ENCODE results near the gene RFC4.
A peak's percentile ranks its signal among the peaks of the same experiment; 100 is the strongest.

The RFC4 gene

DNA sequence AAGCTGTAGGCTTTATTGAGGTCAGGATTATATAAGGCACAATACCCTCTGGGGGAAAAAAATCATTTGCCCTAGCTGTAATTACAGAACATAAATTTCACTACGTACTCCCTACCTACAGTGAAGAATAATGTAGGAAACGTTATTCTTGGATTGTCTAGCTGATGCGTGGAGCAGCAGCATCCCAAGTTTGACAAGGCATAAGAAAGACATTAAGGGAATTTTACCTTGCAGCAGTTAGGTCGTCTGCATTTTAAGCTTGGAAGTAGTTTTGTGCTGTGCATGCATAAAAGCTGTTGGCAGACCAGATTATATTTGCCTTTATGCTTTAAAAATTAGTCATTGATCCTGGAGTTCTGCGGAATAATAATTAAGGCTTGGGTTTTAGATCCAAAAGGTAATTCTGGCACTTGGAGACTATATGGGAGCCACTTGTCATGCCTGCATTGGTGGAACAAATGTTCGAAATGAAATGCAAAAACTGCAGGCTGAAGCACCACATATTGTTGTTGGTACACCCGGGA, 20.7 kb downstream of the RFC4 start:
- peak; percentile 23 for DNase-seq

DNA sequence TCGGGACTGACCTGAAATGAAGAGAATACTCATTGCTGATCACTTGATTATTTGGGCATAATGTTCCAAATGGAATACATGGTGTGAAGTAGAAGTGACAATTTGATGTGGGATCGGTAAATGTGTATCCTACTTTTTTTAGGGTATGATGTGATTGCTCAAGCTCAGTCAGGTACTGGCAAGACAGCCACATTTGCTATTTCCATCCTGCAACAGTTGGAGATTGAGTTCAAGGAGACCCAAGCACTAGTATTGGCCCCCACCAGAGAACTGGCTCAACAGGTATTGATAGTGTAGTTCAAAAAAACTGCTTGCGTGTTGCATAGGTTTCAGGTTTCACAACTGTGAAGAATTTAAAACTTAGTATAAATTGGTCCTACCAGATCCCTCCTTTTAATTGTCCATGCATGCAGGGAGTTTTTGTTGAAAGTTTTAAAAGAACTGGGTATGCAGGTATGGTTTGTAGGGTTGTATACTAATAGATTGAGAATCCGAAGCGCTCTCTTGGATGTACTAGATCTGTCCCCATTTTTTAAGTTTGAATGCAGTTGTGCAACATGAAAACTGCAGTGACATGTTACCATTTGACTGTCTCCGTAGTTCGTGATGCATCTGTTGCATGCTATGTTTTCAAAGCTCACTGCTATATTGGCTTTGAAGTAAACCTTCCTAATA, 21.3 kb downstream of the RFC4 start:
- DNase-seq, result peak; percentile 46

DNA sequence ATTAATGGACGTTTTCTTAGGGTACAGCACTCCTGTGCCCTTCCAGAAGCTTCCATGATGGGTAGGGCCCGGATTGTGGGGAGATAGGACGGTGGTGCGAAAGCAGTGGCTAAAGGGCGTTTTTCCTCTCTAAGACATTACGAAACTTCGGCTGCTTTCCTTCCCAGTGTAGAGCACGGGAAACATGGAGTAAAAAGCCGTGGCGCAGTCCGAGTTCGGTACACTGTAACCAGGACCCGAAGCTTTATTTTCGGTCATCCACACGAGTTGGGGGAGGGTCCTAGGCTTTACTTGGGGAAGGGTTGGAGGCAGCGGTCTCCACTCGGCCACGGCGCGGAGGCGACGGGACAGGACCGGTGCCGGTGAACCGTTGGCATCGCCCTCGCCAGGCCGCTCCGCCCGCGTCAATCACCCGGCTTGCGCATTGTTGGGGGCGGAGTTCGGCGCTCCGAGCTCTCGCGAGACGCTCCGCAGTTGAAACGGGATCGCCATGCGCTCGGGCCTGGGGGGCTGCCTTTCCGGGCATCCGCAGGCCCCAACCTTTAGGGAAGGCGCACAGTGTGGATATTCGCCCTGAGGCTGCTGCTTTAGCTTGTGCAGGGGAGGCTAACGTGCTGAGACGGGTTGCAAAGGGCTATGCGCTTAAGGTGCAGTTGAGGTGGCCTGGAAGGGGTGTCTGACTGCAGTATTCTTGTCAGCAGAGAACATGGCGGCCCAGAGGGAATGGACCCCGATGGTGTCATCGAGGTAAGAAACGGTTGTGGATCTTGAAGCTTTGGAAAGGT, 22.4 kb downstream of the RFC4 start:
- DNase-seq, result peak; percentile 85

DNA sequence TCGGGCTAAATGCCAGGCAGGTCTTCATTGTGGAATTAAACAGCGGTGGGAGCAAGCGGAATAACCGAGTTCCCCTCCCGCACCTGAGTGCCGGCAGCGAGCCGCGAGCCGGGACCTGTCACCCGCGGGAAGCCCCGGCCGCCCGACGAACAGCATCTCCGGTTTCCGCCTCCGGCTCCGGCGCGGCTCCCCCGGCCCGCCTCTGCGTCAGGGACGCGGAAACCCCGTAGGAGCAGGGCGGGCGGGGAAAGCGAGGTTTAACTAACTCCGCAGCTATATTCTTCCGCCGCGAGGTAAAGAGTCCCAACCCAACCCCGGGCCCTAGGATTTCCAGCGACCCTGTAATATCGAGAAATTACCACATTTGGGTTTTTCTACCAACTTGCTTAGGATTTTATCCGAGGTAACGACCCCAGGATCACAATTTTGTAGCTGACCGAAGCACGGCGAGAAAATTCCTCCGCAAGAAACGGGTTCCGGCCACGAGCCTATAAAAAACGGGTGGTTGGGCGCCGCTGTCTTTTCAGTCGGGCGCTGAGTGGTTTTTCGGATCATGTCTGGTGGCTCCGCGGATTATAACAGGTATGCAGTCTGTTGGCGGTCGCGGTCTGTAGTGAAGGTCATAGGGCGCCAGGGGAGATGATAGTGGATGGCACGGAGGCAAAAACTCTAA, 23.1 kb downstream of the RFC4 start, which contains the start of gene EIF4A2:
Gene EIF4A2 (plus strand): TSS at position 520 of the 673 bp plus-strand sequence. CDS start 34 bp downstream, at position 554.
- peak; percentile 93 for DNase-seq

DNA sequence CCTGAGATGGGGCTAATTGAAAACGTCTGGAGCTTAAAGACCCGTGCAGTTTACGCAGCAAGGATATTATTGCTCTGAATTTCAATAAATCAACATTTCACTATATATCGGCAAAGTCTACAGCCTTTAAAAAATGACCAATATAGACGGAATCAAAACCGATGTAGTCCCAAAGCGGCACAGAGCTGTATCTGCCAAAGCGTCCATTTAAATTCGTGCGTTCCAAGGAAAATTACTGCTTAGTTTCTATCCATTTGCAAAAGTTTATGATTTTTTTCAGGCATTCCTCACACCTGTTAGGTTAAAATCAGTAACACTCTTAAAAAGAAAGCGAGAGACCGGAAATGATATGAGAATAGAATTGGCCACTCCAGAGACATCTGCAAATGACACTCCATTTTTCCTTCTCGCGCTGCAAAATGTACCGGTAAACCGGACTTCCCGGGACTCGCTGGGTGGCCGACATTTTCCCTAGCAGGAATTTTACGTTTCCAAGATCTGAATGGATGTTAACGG, 23.7 kb downstream of the RFC4 start:
- DNase-seq, result no peak

DNA sequence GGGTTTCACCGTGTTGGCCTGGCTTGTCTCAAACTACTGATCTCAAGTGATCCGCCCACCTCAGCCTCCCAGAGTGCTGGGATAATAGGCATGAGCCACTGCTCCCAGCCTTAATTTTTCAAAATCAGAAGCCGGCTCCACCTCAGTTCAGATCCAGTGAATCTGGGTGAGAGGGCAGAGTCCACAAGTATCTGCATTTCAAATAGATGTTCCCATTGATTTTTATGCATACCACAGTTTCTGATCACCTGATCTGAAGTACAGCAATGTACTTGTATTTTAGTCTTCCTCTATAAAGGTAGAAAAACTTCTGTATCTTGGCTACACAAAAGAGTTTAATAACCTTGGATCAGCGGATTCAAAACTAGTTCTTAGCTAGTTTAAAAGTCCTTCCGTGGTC, 27.1 kb downstream of the RFC4 start:
- DNase-seq, result no peak

DNA sequence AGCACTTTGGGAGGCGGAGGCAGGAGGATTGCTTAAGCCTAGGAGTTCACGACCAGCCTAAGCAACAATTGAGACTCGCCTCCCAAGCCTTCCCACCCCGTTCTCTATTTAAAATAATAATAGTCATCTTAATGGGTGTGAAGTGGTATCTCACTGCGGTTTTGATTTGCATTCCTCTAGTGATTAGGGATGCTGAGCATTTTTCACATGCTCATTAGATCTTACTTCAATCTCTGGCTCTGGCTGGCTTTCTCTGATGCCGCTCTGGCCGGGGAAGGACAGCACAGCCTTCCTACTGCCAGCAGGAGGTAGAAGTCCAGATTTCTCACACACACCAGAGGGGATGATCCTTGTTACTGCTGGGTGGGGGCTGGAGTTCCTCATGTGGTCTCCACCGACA, 30.3 kb downstream of the RFC4 start:
- no peak for DNase-seq

DNA sequence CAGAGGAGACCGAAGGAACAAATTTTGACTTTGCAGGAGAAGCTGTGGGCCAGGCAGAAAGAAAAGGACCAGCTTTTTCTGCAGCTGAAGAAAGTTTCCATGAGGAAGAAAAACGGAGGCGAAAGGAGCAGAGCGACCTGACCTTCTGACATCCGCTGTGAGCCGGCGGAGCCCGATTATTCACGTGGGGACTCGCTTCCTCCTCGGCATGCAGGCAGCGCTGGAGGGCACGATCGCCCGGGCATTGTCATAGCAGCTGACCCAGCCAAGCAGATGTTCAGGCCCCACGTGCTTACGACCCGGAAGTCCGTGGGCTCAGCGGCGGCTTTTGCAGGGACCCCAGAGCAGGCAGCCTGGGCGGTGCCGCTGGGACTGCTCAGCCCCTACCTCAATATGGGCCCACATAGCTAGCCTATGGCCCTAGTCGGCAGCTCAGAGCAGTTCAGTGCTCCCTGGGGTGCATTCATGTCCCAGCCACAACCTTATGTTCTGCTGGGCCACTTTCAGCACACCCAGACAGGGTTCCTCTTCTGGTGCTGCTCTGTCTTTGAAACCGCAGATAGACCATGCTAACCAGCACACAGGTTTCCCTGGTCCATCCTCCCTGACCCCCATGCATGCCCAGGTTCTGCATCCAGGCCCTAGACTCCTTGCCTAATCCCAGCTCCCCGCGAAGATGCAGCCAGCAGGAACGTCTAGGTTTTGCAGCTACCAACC, 33.4 kb downstream of the RFC4 start:
- DNase-seq, result peak; percentile 84

DNA sequence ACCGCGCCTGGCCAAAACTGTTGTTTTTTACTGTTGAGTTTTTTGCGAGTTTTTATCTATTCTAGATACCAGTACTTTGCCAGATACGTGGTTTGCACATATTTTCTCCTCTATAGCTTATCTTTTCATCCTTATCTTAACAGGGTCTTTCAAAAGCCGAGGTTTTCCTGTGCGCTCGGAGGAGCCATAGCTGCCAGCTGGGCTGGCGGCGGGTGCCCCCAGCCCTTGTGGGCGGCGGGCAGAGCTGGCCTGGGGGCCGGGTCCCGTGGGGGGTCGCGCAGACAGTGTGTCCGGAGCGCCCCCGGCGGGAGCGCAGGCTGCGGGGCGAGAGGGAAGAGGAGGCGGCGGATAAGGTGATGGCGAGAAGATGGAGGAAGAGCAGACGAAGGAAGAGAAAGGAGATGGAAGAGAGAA, 34.0 kb downstream of the RFC4 start:
- DNase-seq, result no peak

DNA sequence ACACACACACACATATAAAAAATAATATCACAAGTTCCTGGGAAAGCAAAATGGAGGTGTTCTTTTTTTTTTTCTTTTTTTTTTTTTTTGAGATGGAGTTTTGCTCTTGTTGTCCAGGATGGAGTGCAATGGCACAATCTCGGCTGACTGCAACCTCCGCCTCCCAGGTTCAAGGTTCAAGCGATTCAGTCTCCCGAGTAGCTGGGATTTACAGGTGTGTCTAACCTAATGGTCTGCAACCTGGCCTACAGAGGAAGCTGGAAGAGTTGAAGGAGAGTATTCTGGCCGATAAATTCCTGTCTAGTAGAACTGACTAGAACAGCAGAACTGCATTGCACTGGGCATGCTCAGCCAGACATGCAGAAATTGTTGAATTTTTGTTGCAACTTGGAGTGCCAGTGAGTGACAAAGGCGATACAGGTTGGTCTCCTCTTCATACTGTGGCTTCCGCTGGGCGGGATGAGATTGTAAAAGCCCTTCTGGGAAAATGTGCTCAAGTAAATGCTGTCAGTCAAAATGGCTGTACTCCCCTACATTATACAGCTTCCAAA, 45.3 kb downstream of the RFC4 start:
- no peak for DNase-seq

DNA sequence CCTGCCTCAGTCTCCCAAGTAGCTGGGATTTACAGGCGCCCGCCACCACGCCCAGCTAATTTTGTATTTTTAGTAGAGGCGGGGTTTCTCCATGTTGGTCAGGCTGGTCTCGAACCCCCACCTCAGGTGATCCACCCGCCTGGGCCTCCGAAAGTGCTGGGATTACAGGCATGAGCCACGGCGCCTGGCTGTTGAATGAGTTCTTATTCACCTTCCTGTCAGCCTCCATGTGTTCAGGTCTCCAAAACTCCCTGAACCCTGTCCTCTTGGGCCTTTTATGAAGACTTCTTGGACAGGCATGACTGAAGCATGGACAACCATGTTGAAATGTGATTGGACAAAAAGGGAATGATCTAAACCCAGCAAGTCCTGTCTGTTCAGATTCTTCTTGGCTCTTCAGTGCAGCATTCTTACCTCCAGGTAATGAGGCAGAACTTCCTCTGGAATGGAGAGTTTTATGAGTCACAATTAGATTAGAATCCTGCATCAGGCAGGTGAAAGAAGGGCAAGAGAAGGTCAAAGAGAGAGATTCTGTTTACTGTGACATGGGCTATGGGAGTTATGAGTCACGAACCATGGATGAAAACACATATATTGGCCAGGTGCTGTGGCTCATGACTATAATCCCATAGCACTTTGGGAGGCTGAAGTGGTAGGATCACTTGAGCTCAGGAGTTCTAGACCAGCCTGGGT, 46.0 kb downstream of the RFC4 start:
- DNase-seq, result no peak

DNA sequence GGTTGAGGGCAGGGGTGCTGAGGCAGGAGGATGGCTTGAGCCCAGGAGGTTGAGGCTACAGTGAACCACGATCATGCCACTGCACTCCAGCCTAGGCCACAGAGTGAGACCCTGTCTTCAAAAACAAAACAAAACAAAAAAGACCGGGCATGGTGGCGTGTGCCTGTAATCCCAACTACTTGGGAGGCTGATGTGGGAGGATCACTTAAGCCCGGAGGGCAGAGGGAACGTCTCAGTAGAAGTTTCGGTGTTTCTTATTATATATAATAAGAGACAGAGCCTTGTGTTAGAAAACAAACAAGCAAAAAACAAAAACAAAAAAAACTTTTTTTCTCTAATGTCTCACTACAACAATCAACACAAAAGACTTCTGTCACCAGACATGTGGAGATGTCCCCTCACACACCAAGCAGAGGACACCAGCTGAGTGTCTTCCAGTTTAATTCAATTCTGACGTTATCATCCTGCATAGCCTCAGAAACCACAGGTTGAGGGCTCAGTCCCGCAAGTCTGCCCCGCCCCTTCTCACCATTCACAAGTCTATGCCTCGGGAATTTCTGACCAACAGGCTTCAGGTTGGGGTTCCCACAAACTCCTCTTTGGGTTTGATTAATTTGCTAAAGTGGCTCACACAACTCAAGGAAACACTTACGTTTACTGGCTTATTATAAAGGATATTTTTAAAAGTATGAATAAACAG, 46.9 kb downstream of the RFC4 start:
- DNase-seq, result no peak

DNA sequence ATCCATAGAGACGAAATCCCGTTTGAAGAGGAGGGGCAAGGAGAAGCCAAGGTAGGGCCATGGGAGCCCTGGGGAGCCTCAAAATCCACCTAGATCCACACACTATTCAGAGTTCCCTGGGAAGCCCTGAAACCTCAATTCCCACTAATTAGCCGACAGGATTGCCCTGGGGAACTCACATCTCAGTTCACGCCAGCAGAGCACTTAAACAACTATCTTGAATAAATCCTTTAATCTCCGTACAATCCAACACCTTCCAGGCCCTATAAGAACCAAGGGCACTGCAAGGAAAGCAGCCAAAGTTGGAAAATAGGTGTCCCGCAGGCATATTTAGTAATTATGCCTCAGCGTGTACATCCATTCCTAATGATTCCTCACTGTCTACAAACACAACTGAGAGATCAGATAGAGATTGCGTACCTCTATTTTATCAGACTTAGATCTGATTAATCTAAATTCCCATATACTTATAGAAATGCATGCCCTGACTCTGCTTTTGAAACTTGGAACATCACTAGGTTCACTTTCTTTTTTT, 48.5 kb downstream of the RFC4 start:
- no peak for DNase-seq

DNA sequence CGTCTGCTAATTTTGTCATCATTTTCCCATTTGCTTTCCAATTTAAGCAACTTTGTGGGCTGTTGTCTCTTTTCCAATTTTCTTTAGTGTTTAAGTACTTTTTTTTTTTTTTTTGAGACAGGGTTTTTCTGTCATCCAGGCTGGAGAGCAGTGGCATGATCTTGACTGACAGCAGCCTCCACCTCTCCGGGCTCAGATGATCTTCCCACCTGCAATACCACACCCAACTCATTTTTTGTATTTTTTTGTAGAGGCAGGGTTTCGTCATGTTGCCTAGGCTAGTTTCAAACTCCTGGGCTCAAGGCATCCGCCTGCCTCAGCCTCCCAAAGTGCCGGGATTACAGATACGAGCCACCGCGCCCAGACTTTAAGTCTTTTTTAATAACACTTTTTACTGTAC, 49.1 kb downstream of the RFC4 start:
- DNase-seq, result no peak

DNA sequence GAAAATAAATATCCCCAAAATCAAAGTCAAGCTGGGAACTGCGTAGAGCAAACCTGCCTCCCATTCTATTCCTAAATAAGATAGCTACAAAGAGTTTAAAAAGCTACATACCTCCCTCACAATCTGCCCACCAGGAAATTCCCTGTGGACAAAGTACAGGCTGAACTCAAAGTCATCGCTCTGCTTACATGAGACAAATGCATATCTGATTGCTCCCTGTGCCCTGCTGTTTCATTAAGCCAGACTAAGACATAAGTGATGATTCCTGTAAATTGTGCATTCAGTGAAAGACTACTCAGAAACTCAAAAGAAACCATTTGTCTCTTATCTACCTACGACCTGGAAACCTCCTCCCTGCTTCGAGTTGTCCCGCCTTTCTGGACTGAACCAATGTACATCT, 51.4 kb downstream of the RFC4 start:
- DNase-seq, result no peak

DNA sequence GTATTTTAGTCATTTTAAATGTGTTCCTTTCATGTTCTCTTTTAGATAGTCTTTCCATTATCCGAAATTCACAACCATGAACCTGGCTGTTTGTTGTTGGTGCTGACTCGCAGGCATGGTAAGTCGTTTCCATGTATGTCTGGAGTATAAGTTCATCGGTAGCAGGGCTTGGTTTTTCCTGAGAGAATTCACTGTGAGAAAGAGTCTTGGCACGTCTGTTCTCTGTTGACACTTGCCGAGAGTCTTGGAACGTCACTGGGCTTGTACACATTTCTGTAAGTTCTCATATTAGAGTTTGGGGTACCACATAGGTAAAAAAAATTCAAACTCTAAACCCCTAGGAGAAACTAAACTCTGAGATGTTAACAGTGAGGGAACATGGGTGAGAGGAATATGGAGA, 52.3 kb downstream of the RFC4 start:
- DNase-seq, result no peak

DNA sequence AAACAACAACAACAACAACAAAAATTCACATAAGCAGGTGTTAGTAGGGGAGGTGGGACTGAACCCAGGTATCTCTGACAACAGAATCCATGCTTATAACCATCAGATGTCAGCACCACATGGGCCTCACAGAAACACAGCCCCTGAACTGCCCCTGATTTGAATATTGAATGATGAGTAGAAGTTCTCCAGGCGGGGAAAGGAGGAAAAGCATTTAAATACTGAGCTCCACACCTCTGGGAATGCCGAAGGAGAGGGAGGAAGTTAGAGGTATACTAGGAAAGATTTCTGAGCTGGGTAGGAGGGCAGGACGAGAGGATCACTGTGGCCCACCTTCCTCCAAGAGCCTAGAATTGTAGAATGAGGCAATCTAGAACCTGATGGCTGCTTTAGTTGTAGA, 54.8 kb downstream of the RFC4 start:
- DNase-seq, result no peak

DNA sequence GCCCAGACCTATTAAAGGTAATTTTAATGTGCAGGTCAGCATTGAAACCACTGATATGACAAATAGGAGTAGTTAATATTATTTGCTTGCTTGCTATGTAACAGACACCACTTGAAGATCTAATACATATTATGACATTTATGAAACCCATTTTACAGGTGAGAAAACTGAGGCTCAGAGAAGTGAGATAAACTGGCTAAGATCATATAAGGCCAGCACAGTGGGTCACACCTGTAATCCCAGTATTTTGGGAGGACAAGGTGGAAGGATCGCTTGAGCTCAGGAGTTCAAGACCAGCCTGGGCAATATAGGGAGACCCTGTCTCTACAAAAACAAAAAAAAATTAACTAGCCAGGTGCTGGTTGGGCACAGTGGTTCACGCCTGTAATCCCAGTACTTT, 56.0 kb downstream of the RFC4 start:
- no peak for DNase-seq

DNA sequence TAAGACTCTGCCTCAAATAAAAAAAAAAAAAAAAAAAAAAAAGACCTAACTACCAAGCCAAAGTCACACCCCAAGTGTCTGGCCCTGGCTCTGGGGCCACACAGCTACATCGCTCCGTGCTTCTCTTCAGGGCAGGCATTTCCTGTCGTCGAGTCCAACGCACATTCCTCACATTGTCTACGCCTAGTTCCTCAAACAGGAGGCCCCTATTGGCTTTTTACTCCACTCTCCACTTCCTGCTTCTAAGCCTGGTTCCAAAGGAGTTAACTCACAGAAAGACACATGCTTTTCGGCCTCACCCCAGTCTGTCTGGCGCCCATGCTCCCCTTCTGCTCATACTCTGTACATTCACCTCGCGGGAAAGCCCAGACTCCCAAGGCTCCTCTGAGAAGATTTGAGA, 60.3 kb downstream of the RFC4 start:
- DNase-seq, result peak; percentile 8

DNA sequence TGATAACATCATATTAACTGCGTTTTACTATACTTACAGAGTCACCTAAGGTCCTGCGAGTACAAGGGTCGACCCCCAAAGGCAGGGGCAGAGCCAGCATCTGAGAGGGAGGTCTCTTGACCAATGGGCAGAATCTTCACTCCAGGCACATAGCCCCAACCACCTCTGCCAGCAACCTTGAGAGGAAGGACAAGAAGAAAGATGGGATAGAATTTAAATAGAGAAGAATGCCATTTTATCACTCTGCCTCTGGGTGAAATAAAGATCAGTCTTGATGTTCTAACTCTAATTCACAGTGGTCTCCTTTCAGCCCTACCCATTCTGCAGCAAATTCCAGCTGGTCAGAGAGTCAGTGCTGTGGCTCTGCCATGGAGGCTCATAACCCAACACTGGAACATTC, 62.6 kb downstream of the RFC4 start:
- no peak for DNase-seq

All from activated CD4-positive, alpha-beta T cell treated with anti-CD3 and anti-CD28 coated beads, Interleukin-2, Interleukin-6, amounts not matched to agents 100 ng/mL and 50 ng/mL, durations not matched to agents 16 hours and 8 hours (primary cell).